Measurements from ENCODE around the gene JCAD. TPM values are rescaled to one million over a fixed set of nuclear protein-coding genes. Genes with fewer than 3 reads are reported as not detected.

JCAD gene
- total and polyA plus RNA-seq, 10 of the 15 experiments (the other 5 are each of a cell fraction or from before 2014, with no cell fraction given), result 0.28 TPM; not detected in 9

DNA sequence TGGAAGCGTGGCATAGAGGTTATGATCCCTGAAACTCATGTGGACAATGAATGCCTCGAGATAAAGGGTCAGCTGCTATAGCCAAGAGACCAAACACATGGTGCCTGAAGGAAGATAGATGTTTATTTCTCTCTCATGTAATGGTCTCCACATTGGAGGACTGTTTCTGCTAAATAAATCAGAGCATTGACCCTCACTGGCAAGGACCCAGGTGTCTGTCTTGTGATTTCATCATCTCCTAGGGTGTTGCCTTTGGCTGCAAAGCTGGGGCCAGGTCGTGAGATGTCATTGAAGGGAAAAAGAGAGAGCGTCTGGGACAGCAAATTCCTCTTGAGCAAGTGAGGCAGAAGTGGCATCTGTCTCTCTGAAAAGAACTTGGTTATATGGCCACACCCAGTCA lies 64.6 kb downstream of the JCAD start:
- no peaks in the 10 kb centered on the region for H3K4me1 ChIP-seq (ENCODE audit: control insufficient read depth, insufficient read depth, low read length)
- no peak for ATAC-seq
- BruUV-seq (replicated peaks), result no TSS peak
- ChIA-PET SMC1A (ENCODE audit: uncharacterized antibody, unreplicated experiment) (no interaction called here), POLR2A (no interaction called here), CTCF (no interaction called here), RAD21 (ENCODE audit: unreplicated experiment) (no interaction called here)
- 4% methylated on average over 4 of the region's 4 CpGs for WGBS (ENCODE audit: insufficient coverage, insufficient replicate concordance, low lambda C conversion rate, missing lambda C conversion rate)
- peaks cover 0 to 1% of the 10 kb centered on the region in 2 experiments; a peak in 2 of 4 replicates for H3K27me3 ChIP-seq (replicated peaks in 1 of 2; ENCODE audit: control insufficient read depth in 2 of 2, insufficient read depth in 2 of 2, low read length in 1 of 2)
- H3K79me2 ChIP-seq (ENCODE audit: control insufficient read depth, insufficient read depth, low read length), result no peaks in the 10 kb centered on the region
- H3K36me3 ChIP-seq (ENCODE audit: control insufficient read depth in 2 of 2, insufficient read depth in 2 of 2, low read length in 1 of 2), result no peaks in the 10 kb centered on the region
- H2AFZ ChIP-seq (ENCODE audit: control insufficient read depth, low read depth, low read length), result no peak overlapping the region
- FAIRE-seq, result no peak
- no peak overlapping the region for H3K9ac ChIP-seq (ENCODE audit: control insufficient read depth, insufficient read depth, low read length)
- DNase-seq (ENCODE audit: low read depth, low spot score), result no peak
- in situ Hi-C loops (cut with MboI), result loop anchor here (10.0 kb wide), 1 partner anchor 590 kb away; no protein-coding TSS in a partner anchor
- TF ChIP-seq MEF2A (IDR thresholded peaks at IDR 0.05; ENCODE audit: insufficient read depth, low read depth, low read length) (no peak), NR2C1 (IDR thresholded peaks at IDR 0.05) (no peak), LARP7 (IDR thresholded peaks at IDR 0.05) (no peak), RBBP5 (conservative IDR thresholded peaks at IDR 0.05) (no peak)
- TF ChIP-seq, protein P1, sequence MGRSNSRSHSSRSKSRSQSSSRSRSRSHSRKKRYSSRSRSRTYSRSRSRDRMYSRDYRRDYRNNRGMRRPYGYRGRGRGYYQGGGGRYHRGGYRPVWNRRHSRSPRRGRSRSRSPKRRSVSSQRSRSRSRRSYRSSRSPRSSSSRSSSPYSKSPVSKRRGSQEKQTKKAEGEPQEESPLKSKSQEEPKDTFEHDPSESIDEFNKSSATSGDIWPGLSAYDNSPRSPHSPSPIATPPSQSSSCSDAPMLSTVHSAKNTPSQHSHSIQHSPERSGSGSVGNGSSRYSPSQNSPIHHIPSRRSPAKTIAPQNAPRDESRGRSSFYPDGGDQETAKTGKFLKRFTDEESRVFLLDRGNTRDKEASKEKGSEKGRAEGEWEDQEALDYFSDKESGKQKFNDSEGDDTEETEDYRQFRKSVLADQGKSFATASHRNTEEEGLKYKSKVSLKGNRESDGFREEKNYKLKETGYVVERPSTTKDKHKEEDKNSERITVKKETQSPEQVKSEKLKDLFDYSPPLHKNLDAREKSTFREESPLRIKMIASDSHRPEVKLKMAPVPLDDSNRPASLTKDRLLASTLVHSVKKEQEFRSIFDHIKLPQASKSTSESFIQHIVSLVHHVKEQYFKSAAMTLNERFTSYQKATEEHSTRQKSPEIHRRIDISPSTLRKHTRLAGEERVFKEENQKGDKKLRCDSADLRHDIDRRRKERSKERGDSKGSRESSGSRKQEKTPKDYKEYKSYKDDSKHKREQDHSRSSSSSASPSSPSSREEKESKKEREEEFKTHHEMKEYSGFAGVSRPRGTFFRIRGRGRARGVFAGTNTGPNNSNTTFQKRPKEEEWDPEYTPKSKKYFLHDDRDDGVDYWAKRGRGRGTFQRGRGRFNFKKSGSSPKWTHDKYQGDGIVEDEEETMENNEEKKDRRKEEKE (IDR thresholded peaks at IDR 0.05), result no peak
- H3K4me3 ChIP-seq, result no peak overlapping the region
- no peak overlapping the region for H3K4me2 ChIP-seq (ENCODE audit: control insufficient read depth, insufficient read depth)
- no peaks in the 10 kb centered on the region for H4K20me1 ChIP-seq (ENCODE audit: control insufficient read depth, insufficient read depth)
- H3K9me3 ChIP-seq (replicated peaks; ENCODE audit: control insufficient read depth, insufficient read depth, low read length), result no peaks in the 10 kb centered on the region
- no peak overlapping the region for H3K27ac ChIP-seq (ENCODE audit: control insufficient read depth, insufficient read depth)
- intact Hi-C loops (cut with micrococcal nuclease; ENCODE audit: unreplicated experiment), result loop anchor here (5.0 kb wide), 1 partner anchor 597 kb away; no protein-coding TSS in a partner anchor

Measured in GM12878 (cell line).